PC-9 (cell line): Measurements from ENCODE around the gene EZR.

Source experiments
- EZH2 ChIP-seq: fragments of 200-600 bp; sonication (generic); IDR thresholded peaks from 2 replicates; pipeline ENCODE4 v1.8.0; 2017; ENCODE audit warnings: antibody characterized with exemption, low read depth
- TF ChIP-seq, protein P1 (sequence below): fragments of 200-600 bp; sonication (generic); conservative IDR thresholded peaks from 2 replicates; pipeline ENCODE4 v1.6.1; 2017; ENCODE audit warnings: mixed run types, antibody characterized with exemption, mild to moderate bottlenecking, moderate library complexity

DNA sequence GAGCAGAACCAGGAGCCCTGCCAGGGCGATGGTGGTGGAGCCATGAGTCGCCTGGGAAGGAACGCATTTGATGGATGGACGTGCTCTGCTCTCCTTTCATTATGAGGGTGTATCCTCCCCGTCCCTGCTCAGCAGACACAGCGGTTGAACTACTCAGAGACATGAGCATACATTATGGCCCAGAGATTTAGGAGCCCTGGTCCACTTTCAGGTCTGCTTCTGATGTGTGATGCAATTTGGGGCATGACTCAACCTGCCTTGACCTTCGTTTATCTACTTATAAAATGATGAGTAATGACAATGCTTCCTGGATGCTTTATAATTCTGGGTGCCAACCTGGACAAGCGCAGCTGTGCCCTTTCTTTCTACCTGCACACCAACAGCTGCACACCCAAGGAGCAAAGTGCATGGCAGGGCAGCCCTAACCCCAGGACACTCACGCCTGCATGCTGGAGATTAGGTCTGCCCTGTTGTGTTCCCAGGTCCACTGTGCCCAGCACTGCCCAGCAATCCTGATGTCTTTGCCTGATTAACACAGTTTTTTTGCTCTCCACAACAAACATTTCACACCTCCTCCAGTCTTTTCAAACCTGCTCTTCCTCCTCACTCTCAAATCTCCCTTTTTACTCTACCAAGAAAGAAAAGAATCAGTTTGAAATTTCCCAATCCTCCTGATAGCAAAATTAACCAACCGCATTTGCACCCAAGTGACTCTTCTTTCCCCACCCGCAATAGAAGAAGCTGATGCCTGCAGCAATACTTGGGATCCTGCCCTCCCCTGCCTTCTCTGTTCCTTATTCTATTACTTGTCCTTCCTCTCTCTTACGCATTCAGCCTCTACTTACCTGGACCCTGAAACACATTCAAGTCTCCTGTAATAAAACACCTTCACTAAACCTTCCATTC lies 81.2 kb downstream of the EZR start:
- TF ChIP-seq, protein P1, sequence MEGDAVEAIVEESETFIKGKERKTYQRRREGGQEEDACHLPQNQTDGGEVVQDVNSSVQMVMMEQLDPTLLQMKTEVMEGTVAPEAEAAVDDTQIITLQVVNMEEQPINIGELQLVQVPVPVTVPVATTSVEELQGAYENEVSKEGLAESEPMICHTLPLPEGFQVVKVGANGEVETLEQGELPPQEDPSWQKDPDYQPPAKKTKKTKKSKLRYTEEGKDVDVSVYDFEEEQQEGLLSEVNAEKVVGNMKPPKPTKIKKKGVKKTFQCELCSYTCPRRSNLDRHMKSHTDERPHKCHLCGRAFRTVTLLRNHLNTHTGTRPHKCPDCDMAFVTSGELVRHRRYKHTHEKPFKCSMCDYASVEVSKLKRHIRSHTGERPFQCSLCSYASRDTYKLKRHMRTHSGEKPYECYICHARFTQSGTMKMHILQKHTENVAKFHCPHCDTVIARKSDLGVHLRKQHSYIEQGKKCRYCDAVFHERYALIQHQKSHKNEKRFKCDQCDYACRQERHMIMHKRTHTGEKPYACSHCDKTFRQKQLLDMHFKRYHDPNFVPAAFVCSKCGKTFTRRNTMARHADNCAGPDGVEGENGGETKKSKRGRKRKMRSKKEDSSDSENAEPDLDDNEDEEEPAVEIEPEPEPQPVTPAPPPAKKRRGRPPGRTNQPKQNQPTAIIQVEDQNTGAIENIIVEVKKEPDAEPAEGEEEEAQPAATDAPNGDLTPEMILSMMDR: no peak
- no peak for TF ChIP-seq EZH2
